CD14-positive monocyte (primary cell): ENCODE data around the gene SASH1. TPM values are rescaled to one million over a fixed set of nuclear protein-coding genes. Genes with fewer than 3 reads are reported as not detected.

ENCODE experiments used
- DNase-seq, 3 donors: peaks; one replicate each; pipeline ENCODE4 v3.0.0-alpha.2; 2011 to 2022
- H2AFZ ChIP-seq: 2 replicates; pipeline ENCODE4 v1.6.0; 2012; ENCODE audit warnings: mild to moderate bottlenecking, low read depth, low read length, inconsistent platforms; ENCODE audit not compliant: insufficient read depth, poor library complexity, severe bottlenecking
- H3K27ac ChIP-seq, 2 donors: 1 replicate in 1 of 2; 2 replicates in 1 of 2; pipeline ENCODE4 v1.5.1; 2012 to 2013; ENCODE audit warnings: low read length in 2 of 2, control low read depth in 1 of 2, inconsistent platforms in 1 of 2, low read depth in 1 of 2, mild to moderate bottlenecking in 1 of 2
- H3K27me3 ChIP-seq, 2 donors: one replicate each; pipeline versions ENCODE4 v1.6.0 to v1.6.1; 2011 to 2013; ENCODE audit warnings: low read length in 2 of 2; ENCODE audit not compliant: control insufficient read depth in 2 of 2, insufficient read depth in 2 of 2
- H3K36me3 ChIP-seq, 2 donors: replicated peaks in 1 of 2; 1 replicate in 1 of 2; 2 replicates in 1 of 2; pipeline versions ENCODE4 v1.5.1 to v1.6.1; 2012 to 2013; ENCODE audit warnings: low read length in 2 of 2, control low read depth in 1 of 2, inconsistent platforms in 1 of 2, mild to moderate bottlenecking in 1 of 2; ENCODE audit not compliant: insufficient read depth in 2 of 2, control insufficient read depth in 1 of 2
- H3K4me1 ChIP-seq, 2 donors: 1 replicate in 1 of 2; 2 replicates in 1 of 2; pipeline versions ENCODE4 v1.5.1 to v1.6.1; 2012 to 2013; ENCODE audit warnings: low read length in 2 of 2, control low read depth in 1 of 2, inconsistent platforms in 1 of 2, mild to moderate bottlenecking in 1 of 2, moderate library complexity in 1 of 2; ENCODE audit not compliant: insufficient read depth in 2 of 2, control insufficient read depth in 1 of 2
- H3K4me2 ChIP-seq: replicated peaks from 2 replicates; pipeline ENCODE3; 2012; ENCODE audit warnings: low read length, moderate library complexity, mild to moderate bottlenecking; ENCODE audit not compliant: poor library complexity, severe bottlenecking; ENCODE audit errors: extremely low read depth
- H3K4me3 ChIP-seq, 3 experiments: fragments of 200-600 bp in 1 of 3; sonication (generic) in 1 of 3; replicated peaks in 1 of 3; 1 replicate in 2 of 3; 2 replicates in 1 of 3; pipeline ENCODE4 v1.5.1; 2011 to 2013; ENCODE audit warnings: low read length in 3 of 3, mild to moderate bottlenecking in 3 of 3, control low read depth in 2 of 3, low read depth in 2 of 3, inconsistent platforms in 1 of 3, moderate library complexity in 1 of 3
- H3K79me2 ChIP-seq: 2 replicates; pipeline ENCODE4 v1.6.0; 2012; ENCODE audit warnings: mild to moderate bottlenecking, control low read depth, inconsistent platforms, low read length, moderate library complexity; ENCODE audit not compliant: insufficient read depth
- H3K9ac ChIP-seq: 2 replicates; pipeline ENCODE4 v1.6.0; 2017; ENCODE audit warnings: low read length, mild to moderate bottlenecking; ENCODE audit not compliant: insufficient read depth, poor library complexity, severe bottlenecking
- H3K9me3 ChIP-seq, 2 donors: replicated peaks in 1 of 2; 1 replicate in 1 of 2; 2 replicates in 1 of 2; pipeline versions ENCODE4 v1.5.1 to v1.6.1; 2012 to 2013; ENCODE audit warnings: low read length in 2 of 2, control low read depth in 1 of 2; ENCODE audit not compliant: control insufficient read depth in 1 of 2, insufficient read depth in 1 of 2
- H4K20me1 ChIP-seq: 2 replicates; pipeline ENCODE4 v1.6.0; 2012; ENCODE audit warnings: mild to moderate bottlenecking, low read length, control low read depth, moderate library complexity; ENCODE audit not compliant: insufficient read depth
- H3K27ac Mint-ChIP-seq, 7 donors: one replicate each; pipeline ENCODE4 v1.8.0; 2020; ENCODE audit warnings: mild to moderate bottlenecking in 7 of 7, mixed read lengths in 7 of 7, moderate library complexity in 6 of 7, inconsistent platforms in 2 of 7
- H3K27me3 Mint-ChIP-seq, 3 donors: one replicate each; pipeline ENCODE4 v1.8.0; 2021 to 2022; ENCODE audit warnings: low read depth in 3 of 3, mild to moderate bottlenecking in 3 of 3, mixed read lengths in 3 of 3, moderate library complexity in 3 of 3, inconsistent platforms in 1 of 3
- H3K36me3 Mint-ChIP-seq, 2 donors: one replicate each; pipeline ENCODE4 v1.8.0; 2020; ENCODE audit warnings: mixed read lengths in 2 of 2, inconsistent platforms in 1 of 2, mild to moderate bottlenecking in 1 of 2
- H3K4me1 Mint-ChIP-seq: one replicate; pipeline ENCODE4 v1.8.0; 2020; ENCODE audit warnings: mild to moderate bottlenecking, mixed read lengths
- H3K4me3 Mint-ChIP-seq, 2 donors: one replicate each; pipeline ENCODE4 v1.8.0; 2020; ENCODE audit warnings: mild to moderate bottlenecking in 2 of 2, mixed read lengths in 2 of 2, moderate library complexity in 1 of 2
- H3K9me3 Mint-ChIP-seq, 7 donors: one replicate each; pipeline ENCODE4 v1.8.0; 2020 to 2022; ENCODE audit warnings: mixed read lengths in 7 of 7, mild to moderate bottlenecking in 6 of 7, moderate library complexity in 6 of 7, inconsistent platforms in 2 of 7
- CTCF ChIP-seq: fragments of 200-600 bp; IDR thresholded peaks from one replicate; pipeline ENCODE4 v1.8.0; 2022; ENCODE audit warnings: antibody characterized with exemption, mild to moderate bottlenecking
- WGBS: methylation state at CpG from one replicate; pipeline ENCODE4 v1.1.5; 2013; ENCODE audit warnings: missing lambda C conversion rate; ENCODE audit not compliant: insufficient coverage; 5-methylcytosine and 5-hydroxymethylcytosine counted together
- intact Hi-C, 2 donors: fragments of 100-400 bp; cut with micrococcal nuclease; formaldehyde crosslinking; loops; one replicate each; pipeline versions ENCODE4 v1.15.0 to v1.15.1; 2023
- polyA plus RNA-seq, 3 donors: library from polyadenylated mRNA; depleted of rRNA in 1 of 3; unstranded in 2 of 3; stranded (reverse) in 1 of 3; fragments of 300-500 nt in 2 of 3; fragments of >200 nt in 1 of 3; fragmentation: Illumina TruSeq in 2 of 3; gene quantifications; 1 replicate in 2 of 3; 2 replicates in 1 of 3; pipeline ENCODE4 v1.2.3, GENCODE V29; 2012 to 2021

SASH1 gene
- polyA plus RNA-seq, 3 donors = 0.90 to 5.1 (median 4.7) TPM

- peaks cover 5% of the 10 kb centered on the region in 2 donors for H3K4me1 ChIP-seq
- no peak overlapping the region for H3K9ac ChIP-seq
- H3K79me2 ChIP-seq = no peaks in the 10 kb centered on the region
- no peak for DNase-seq
- H2AFZ ChIP-seq = no peak overlapping the region
- Mint-ChIP-seq H3K4me1 (peaks cover 12% of the 10 kb centered on the region), H3K36me3 (peaks cover 0 to 8% of the 10 kb centered on the region in 2 donors), H3K9me3 (peaks cover 0 to 4% (median 1%) of the 10 kb centered on the region in 7 donors), H3K27me3 (peaks cover 4 to 16% (median 15%) of the 10 kb centered on the region in 3 donors), H3K27ac (no peak overlapping the region), H3K4me3 (no peak overlapping the region)
- no CpG with 5 or more reads among the region's 1 CpG for WGBS
- TF ChIP-seq CTCF = no peak
- H4K20me1 ChIP-seq = no peaks in the 10 kb centered on the region
- intact Hi-C loops = no loop called here
- H3K27me3 ChIP-seq = peaks cover 3 to 7% of the 10 kb centered on the region in 2 donors
- no peaks in the 10 kb centered on the region for H3K9me3 ChIP-seq
- no peak overlapping the region for H3K4me2 ChIP-seq
- H3K36me3 ChIP-seq = no peaks in the 10 kb centered on the region
- no peak overlapping the region for H3K27ac ChIP-seq
- H3K4me3 ChIP-seq = no peak overlapping the region
These were observed 208.6 kb downstream of the SASH1 start for GRCh38 chr6:148551226-148551625.

- H3K4me1 Mint-ChIP-seq = peaks cover 37% of the 10 kb centered on the region
- no peaks in the 10 kb centered on the region for H3K9me3 ChIP-seq
- H2AFZ ChIP-seq = peak overlapping the region; percentile 25
- TF ChIP-seq CTCF = no peak
- H3K36me3 ChIP-seq = no peaks in the 10 kb centered on the region
- H3K4me3 Mint-ChIP-seq = no peak overlapping the region
- no peak overlapping the region for H3K4me3 ChIP-seq
- H3K27ac ChIP-seq = no peak overlapping the region
- peaks cover 33 to 40% of the 10 kb centered on the region in 2 donors for H3K4me1 ChIP-seq
- H3K9ac ChIP-seq = no peak overlapping the region
- H3K27me3 Mint-ChIP-seq = peaks cover 5 to 12% (median 9%) of the 10 kb centered on the region in 3 donors
- no peaks in the 10 kb centered on the region for H3K36me3 Mint-ChIP-seq
- peaks cover 0 to 4% (median 2%) of the 10 kb centered on the region in 7 donors for H3K9me3 Mint-ChIP-seq
- no peaks in the 10 kb centered on the region for H4K20me1 ChIP-seq
- peaks cover 3% of the 10 kb centered on the region in 2 donors for H3K27me3 ChIP-seq
- intact Hi-C loops = no loop called here
- H3K79me2 ChIP-seq = no peaks in the 10 kb centered on the region
- 0% methylated on average over 6 of the region's 7 CpGs for WGBS
- peak in 2 of 3 donors; percentile 37 to 49 for DNase-seq
- peak overlapping the region; percentile 10 for H3K4me2 ChIP-seq
- peak overlapping the region in 1 of 7 donors; percentile 8 for H3K27ac Mint-ChIP-seq
These were observed 213.8 kb downstream of the SASH1 start for GRCh38 chr6:148556410-148556809.
